Bone marrow (tissue), 2 donors: Measurements from ENCODE around the gene DHRS1.

ENCODE experiments used
- DNase-seq, 2 donors: peaks; one replicate each; lab custom pipeline; 2025; lab: John Stamatoyannopoulos, UW

DHRS1 gene

GRCh38 chr14:24309538-24310264, 10.1 kb upstream of the DHRS1 start, which contains the start of gene LTB4R2:
Gene LTB4R2 (plus strand): TSS chr14:24310140. CDS start chr14:24310665, 525 bp downstream.
- DNase-seq = no peak

- no peak for DNase-seq
These were observed 9.0 kb upstream of the DHRS1 start for GRCh38 chr14:24308342-24309124.

GRCh38 chr14:24307575-24308341, 8.2 kb upstream of the DHRS1 start, which contains the start of gene CIDEB:
Gene CIDEB (minus strand): TSS chr14:24307977. CDS start chr14:24307858, 119 bp downstream.
- DNase-seq = peak; percentile 29 to 52

GRCh38 chr14:24307156-24307574, 7.6 kb upstream of the DHRS1 start:
- DNase-seq = no peak

GRCh38 chr14:24304019-24304387, 4.4 kb upstream of the DHRS1 start:
- no peak for DNase-seq

GRCh38 chr14:24300326-24300980, 873 bp upstream of the DHRS1 start:
- DNase-seq = no peak

GRCh38 chr14:24298892-24299254, 707 bp downstream of the DHRS1 start:
- DNase-seq = no peak

- DNase-seq = peak in 1 of 2 donors; percentile 13
These were observed 2.2 kb downstream of the DHRS1 start for GRCh38 chr14:24297190-24297964.

- DNase-seq = peak; percentile 43 to 91
These were observed 3.0 kb downstream of the DHRS1 start for GRCh38 chr14:24296341-24297157.

GRCh38 chr14:24293525-24293924, 6.1 kb downstream of the DHRS1 start:
- no peak for DNase-seq

GRCh38 chr14:24292118-24292807, 7.3 kb downstream of the DHRS1 start:
- DNase-seq = no peak

GRCh38 chr14:24291446-24292117, 8.0 kb downstream of the DHRS1 start:
- no peak for DNase-seq

- DNase-seq = no peak
These were observed 8.8 kb downstream of the DHRS1 start for GRCh38 chr14:24290746-24291145.

- DNase-seq = no peak
These were observed 9.8 kb downstream of the DHRS1 start for GRCh38 chr14:24289649-24290280.

- DNase-seq = no peak
These were observed 12.6 kb downstream of the DHRS1 start for GRCh38 chr14:24286996-24287395.

- no peak for DNase-seq
These were observed 14.2 kb downstream of the DHRS1 start for GRCh38 chr14:24285351-24285750.

GRCh38 chr14:24284501-24285035, 15.0 kb downstream of the DHRS1 start:
- no peak for DNase-seq

- no peak for DNase-seq
These were observed 15.7 kb downstream of the DHRS1 start for GRCh38 chr14:24283796-24284460.
